Activated CD4-positive, alpha-beta T cell treated with anti-CD3 and anti-CD28 coated beads for 48 hours (primary cell): Measurements from ENCODE around the gene MSANTD1.

ENCODE experiments used
- DNase-seq: peaks from one replicate; pipeline ENCODE4 v3.0.0-alpha.2; 2020

MSANTD1 gene

DNA sequence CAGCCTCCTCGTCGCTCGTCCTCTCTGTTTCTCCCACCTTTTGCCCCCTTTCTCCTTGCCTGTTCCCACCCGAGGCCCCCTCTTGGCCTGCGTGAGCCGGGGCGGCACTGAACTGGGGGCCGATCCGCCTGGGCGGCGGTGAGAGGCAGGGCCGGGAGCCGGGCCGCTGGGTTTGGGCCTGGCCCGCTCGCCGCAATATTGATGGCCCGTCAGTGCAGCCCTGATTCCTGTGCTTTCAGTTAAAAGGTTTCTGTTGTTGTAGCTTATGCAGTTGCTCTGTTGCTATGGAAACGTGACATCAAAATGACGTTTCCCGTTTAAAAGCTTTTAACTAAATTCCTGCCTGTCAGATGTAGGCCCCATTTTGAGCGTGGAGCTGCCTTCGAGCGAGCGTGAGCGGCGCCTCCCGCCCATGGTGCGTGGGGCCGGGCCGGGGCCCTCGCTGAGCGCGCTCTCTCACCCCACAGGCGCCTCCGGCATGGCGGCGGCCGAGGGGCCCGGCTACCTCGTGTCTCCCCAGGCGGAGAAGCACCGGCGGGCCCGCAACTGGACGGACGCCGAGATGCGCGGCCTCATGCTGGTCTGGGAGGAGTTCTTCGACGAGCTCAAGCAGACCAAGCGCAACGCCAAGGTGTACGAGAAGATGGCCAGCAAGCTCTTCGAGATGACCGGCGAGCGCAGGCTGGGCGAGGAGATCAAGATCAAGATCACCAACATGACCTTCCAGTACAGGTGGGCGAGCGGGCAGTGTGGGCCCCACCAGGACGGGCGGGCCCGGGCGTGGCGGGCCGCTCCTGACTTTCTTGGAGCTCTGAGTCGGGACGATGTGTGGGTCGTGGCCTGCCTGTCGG, at the start of gene MSANTD1:
Gene MSANTD1, plus strand, starts transcription at position 349 of the 851 bp plus-strand sequence. Its CDS starts 64 bp downstream, at position 413.
- no peak for DNase-seq

DNA sequence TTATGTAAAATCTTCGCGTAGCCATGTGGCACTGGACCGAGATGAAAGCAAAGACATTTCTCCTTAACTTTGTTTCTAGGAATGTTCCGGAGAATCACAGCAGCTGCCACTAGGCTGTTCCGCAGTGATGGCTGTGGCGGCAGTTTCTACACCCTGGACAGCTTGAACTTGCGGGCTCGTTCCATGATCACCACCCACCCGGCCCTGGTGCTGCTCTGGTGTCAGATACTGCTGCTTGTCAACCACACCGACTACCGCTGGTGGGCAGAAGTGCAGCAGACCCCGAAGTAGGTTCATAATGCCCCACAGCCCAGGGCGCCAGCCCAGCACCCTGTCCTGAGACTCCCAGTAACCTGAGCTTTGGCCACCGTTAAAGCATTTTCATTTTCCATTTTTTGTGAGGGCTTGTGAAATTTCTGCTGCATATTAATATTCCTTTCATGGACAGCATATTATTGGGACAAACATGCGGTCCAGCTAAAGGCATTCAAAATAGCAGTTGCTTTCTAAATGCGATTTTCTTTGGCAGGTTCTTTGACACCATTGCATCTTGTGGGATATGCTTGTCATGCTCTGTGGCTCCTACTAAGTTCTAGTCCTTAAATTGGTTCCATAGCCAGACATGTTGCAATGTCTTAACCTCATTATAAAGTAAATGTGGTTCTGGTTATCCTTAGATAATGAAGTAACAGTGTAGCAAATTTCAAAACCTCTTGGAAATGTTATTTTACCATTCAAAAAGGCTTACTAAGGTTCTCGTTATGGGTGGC, 49.1 kb upstream of the MSANTD1 start:
- DNase-seq: no peak

DNA sequence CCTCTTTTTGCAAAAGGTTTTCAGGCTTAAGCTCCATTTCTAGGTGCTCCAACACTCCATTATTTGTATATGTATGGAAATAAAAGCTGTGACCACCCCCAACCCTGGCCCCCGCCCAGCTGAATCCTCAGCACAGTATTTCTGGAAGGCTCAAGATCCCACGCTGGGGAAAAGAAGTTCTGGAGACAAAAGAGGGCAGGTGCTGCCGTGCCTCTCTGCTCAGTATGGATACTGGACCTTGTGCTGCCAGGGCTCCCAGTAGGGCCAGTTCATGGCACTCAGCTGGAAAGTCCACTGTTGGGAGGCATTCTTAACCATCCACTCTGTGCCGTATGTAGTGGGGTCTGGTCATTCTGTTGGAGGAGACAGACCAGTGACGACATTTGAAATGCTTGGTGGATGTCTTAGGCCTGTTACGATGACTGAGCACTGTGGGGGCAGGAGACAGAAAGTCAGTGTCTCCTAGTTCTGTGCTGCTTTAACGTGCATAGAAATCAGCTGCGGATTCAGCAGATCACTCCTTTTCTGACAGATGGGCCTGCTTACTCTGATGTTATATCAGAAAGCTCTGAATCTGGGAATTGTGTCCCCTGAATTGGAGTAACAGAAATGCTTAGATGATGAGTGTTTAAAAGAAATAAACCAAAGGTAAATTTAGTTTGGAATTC, 48.4 kb upstream of the MSANTD1 start:
- DNase-seq: no peak

DNA sequence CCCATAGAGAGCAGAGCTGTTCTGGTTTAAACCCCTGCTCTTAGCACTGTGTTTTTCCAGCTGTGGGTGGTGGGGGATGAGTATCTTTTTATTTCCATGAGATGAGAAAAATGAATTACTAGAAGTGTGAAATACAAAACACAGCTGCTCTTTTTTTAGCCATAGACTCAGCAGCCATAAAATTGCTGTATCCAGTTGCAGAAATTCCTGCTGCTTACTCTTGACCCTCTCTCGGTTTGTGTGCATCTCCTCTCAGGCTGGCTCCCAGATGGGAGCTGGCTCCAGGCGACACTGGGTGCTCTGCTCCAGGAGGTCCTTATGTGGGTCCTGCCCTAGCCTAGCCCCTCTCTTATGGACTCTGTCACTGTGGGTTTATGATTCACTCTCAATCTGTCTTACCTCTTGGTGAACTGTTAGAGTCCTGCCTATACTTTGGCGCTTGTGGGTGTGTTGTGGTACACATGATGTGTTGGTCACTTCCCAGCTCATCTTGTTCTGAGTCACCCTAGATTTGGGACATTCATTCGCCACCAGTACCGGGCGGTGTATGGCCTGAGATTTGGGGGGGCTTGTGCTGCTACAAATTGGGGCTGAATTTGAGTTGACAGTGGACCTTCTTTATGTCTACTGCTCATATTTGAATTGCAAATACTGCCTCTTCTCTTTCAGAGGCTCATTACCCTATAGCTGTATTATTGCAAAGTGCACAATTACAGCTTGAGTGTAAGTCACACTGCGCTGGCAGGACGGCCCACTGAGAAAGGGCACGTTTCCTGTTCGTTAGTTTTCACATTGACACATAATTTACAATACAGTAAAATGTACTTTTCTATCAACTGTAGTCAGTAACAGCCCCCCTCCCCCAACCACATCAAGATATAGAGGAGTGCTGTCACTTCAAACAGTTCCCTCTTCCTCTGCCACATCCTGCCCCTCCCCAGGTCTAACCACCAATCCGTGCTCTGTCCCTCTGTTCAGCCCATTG, 46.9 kb upstream of the MSANTD1 start:
- DNase-seq: peak; percentile 77

DNA sequence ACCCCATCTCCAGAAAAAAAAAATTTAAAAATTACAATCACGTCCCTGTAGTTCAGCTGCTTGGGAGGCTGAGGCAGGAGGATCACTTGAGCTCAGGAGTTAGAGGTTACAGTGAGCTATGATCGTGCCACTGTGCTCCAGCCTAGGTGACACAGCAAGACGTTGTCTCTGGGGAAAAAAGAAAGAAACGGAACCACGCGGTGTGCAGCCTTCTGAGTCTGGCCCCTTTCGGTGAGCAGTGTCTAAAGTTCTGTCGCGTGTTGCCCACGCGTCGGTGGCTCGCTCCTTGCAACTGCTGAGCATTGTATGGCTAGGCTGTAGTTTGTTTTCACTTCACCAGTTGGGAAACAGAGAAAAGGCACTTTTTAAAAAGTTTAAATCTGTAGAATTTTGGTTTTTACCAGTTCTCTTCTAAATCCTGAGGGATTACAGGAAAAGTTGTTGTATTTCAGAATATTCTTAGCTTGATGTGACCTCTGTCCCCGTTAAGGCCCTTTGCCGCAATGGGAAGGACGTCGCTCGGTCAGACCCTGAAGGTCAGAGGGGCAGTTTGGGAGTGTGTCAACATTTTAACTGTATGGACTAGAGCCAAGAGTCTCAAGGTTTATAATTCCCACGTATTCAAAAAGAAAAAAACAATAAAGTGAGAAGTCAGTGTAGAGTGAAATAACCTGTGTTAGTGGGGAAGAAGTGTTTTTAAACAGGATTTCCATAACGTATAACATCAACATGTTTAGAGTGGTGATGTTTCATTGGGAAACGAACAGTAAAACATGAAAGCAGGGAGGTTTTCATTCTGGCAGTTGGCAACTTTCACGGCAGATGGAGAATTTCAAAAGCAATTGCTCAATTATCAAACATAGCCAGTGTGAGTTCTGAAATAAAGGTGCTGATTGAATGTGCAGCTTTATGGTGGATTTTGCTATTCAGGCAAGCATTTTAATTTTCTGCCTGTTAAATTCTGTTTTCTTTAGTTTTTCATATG, 45.8 kb upstream of the MSANTD1 start:
- peak; percentile 68 for DNase-seq

DNA sequence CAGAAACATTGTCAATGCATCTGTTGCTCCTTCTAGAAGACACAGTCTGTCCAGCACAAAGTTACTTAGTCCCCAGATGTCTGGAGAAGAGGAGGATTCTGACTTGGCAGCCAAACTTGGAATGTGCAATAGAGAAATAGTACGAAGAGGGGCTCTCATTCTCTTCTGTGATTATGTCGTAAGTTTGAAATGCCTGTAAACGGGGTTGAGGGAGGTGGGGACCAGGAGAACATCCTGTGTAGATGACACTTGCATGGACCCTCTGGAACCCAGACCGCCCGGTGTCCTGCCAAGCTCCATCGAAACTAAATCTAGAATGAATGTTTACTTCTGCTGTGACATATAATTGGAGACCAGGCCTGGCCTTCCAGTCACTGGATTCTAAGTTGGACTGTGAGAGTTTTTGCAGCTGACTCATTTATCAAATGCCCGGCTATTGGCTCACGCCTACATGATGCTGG, 45.0 kb upstream of the MSANTD1 start:
- DNase-seq: no peak

DNA sequence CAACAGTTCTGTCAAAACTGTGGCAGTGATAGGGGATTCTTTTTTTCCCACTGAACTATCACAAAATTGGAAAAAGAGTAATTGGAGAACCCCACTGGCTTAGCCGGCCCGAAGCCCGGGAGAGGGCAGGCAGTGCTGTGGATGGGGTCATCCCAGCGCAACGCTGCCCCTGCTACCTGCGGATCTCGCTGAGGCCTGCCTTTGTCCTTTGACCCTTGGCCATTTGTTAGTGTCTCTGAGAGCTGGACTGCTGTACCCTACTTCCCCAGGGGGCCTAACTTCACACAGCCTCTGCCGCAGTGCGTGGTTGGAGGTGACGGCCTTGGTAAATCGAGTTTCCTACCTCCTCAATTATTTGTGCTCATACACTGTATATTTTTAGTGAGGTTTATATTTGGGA, 43.0 kb upstream of the MSANTD1 start:
- DNase-seq: no peak

DNA sequence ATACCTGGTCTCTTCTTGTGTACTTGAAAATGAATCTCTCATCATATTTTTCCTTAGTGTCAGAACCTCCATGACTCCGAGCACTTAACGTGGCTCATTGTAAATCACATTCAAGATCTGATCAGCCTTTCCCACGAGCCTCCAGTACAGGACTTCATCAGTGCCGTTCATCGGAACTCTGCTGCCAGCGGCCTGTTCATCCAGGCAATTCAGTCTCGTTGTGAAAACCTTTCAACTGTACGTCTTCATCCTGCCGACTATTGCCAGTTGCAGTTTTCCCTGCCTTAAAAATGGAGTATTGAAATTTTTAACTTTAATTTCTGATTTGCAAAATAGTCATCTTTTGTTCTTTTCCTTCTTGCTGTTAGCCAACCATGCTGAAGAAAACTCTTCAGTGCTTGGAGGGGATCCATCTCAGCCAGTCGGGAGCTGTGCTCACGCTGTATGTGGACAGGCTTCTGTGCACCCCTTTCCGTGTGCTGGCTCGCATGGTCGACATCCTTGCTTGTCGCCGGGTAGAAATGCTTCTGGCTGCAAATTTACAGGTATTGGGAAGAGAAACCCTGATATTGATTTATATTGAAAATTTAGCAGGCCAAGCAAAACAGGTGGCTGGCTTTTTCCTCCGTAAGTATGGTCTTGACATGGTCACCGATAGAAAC, 42.4 kb upstream of the MSANTD1 start:
- no peak for DNase-seq

DNA sequence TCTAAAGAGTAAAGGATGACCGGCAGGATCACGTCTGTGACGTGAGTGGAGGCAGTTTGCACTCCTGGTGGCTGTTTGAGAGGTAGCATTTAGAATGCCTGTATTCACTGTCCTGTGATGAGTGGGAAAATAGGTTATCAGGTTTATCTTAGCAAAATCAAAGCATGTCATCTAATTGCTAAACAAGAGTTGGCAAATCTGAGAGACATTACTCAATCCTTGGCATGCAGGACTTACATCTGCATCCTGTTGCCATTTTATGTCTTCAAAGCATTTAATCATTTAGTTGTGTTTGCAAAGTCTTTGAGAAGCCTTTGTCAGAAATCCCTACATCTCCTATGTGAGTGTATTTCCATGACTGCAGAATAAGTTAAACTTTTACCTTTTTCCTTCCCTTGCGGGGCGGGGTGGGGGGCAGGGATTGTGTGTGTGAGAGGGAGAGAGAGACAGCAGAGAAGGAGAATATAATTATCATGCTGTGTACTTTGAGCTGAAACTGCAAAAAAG, 41.4 kb upstream of the MSANTD1 start:
- no peak for DNase-seq

DNA sequence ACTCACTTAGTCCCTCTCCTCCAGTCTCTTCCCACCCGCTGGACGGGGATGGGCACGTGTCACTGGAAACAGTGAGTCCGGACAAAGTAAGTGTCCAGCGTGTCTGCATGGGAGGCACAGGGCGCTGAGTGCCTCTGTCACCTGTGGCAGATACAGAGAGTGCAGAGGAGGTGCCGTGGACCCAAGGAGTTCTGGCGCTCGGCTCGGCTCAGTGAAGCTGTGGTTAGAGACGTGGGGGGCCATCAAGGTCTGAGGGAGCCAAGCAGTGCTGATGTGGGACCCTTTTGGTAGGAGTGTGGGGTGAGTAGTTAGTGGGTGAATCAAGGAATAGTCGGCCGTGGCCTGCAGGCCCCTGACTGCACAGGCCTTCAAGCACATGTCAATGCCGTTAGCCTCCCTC, 40.1 kb upstream of the MSANTD1 start:
- DNase-seq: no peak

DNA sequence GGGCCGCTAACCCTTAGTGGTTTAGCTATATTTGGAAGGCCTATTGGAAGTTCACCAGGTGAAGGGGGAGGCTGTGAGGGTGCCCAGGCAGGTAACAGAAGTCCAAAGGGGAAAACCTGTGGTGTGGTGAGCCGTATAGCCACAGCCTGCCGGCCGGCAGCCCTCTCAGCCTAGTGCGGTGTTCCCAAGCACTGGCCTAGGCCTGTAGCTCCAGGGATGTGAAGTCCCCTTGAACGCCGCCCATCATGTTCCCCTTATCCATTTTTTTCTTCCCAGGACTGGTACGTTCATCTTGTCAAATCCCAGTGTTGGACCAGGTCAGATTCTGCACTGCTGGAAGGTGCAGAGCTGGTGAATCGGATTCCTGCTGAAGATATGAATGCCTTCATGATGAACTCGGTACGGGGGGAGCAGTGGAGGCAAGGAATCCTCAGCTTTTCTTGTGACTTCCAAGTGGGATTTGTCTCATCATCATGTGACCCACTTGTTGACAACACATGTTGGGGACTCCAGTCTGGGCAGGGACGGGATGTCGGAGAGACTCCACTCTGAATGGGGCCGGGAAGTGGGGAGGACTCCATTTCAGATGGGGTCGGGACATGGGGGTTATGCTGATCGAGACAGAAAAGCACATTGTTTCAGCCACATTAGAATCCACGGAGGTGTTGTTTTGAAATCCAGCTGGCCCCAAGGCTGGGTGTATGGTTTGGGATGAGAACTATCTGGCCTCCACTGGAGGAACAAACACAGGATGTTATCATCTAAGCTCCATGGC, 39.2 kb upstream of the MSANTD1 start:
- no peak for DNase-seq

DNA sequence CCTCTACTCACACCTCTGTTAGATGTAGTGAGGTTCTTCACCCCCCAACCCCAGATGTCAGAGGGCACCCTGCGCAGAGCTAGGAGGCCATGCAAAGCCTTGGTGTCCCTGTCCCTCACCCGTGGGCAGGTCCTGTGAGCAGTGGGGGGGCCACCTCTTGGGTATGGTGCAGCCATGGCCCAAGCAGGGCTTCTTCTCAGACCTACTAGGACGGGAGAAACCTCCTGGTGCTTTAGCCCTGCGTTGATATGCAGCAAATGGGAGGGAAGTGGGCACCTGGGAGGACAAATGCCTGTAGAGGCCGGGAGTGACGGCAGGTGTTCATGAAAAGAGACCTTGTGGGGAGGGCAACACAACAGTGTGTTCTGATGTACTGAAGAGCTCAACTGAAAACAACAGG, 38.5 kb upstream of the MSANTD1 start:
- DNase-seq: no peak

DNA sequence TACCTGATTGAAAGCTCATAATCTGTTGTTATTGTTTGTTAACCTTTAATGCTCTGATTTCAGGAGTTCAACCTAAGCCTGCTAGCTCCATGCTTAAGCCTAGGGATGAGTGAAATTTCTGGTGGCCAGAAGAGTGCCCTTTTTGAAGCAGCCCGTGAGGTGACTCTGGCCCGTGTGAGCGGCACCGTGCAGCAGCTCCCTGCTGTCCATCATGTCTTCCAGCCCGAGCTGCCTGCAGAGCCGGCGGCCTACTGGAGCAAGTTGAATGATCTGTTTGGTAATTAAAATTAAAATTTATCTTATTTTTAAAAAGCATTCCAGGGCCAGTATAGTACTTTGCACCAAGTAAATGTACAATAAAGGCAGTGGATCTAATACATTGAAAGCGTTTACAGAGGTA, 37.1 kb upstream of the MSANTD1 start:
- DNase-seq: no peak

DNA sequence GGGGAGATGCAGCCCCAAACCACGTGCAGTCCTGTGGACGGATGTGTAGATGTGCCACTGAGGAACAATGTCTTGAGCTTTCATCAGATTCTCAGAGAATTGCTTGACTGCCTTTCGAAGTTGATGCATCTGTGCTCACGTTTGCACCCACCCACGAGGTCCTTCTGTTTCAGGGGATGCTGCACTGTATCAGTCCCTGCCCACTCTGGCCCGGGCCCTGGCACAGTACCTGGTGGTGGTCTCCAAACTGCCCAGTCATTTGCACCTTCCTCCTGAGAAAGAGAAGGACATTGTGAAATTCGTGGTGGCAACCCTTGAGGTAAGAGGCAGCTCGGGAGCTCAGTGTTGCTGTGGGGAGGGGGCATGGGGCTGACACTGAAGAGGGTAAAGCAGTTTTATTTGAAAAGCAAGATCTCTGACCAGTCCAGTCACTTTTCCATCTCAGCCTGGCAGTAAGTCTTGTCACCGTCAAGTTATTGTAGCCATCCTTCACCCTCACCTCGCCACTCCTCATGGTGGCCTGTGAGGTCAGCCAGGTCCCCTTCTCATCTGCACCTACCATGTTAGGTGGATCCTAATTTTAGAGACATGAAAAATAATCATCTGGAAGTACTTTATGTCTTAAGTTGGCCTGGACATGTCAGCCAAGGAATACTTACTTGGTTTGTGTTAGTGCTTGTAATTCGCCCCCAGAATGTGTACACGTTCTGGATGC, 36.4 kb upstream of the MSANTD1 start:
- no peak for DNase-seq

DNA sequence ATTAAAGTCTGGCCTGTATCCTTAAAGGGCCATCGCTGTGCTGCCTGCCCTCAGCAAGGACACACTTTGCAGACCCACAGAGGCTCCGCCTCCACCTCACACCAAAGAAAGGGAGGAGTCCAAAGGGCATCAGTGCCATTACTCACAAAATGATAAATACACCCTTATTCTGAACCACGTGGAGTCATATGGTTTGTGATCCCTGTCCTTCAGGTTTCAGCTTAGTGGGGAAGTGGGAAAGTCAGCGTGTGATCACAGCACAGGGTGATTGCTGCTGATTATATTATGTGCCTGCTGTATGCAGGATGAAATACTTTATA, 35.9 kb upstream of the MSANTD1 start:
- no peak for DNase-seq

DNA sequence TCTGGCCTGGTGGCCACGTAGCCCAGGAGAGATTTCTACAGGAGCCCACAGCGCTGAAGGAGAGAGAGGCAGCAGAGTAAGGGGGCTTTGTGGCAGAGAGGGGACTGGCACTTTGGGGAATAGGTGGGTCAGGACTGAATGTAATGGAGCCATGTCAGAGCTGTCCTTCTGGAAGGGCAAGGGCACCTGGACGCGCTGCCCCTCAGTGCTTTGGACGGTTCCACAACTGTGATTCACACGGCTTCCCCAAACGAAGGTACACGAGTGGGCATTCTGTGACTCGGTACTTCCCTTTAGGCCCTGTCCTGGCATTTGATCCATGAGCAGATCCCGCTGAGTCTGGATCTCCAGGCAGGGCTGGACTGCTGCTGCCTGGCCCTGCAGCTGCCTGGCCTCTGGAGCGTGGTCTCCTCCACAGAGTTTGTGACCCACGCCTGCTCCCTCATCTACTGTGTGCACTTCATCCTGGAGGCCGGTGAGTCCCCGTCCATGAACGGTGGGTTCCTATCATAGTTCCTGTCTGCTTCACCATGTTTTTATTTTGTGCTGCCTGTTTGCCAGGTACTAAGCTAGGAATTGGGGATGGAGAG, 35.2 kb upstream of the MSANTD1 start:
- DNase-seq: no peak

DNA sequence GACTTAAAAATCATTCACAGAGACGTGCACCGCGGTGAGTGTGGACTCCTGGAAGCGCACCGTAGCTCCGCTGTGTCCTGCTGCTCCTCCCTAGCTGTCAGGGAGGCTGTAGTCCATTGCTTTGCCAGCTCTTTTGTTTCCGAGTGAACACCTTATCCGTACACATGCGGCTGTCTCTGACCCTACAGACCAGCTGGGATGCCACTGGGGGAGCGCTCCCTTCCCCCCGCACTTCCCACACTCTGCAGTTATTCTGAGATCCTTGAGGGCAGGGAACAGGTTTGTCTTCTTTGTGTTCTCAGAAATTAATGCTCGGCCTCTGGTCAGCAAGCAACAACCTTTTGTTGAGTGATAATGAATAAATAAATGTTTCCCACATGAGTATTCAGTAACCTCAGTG, 33.7 kb upstream of the MSANTD1 start:
- DNase-seq: no peak

DNA sequence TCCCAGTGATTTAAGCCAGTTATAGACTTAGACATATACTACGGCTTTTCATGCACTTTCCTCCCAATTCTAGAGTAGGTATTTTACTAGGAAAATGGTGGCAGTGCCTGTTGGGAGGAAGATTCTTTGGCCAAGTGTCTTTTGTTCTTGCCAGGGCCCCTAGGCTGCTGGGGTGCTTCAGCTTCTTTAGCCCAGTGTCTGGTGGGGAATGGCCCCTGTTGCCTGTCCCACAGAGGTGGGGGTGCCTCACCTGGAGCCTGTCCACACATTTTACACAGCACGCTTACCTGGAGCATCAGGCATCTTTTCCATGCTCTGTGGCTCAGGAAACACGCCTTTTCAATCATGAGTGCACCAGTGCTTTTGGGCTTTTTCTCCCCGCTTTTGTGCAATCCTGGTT, 33.2 kb upstream of the MSANTD1 start:
- DNase-seq: no peak

DNA sequence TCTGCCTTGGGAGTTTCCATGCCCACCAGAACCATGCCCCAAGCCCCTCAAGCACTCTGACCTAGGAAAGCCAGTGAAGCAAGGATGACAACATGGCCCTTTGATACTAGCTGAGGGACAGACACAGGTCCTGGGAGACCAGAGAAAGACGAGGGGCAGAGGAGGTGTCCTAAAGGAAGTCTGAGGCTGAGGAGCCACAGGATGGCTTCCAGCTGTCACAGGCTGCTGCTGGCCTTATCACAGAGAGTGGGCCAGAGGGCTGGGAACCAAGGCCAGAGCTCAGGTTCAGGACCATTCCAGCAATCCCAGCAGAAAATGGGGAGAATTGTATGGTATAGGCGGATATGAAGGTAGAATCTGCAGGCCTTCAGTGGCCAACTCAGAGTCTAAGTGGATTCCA, 31.7 kb upstream of the MSANTD1 start:
- DNase-seq: no peak
